DMS114 treated with DMSO at 0.1 percent for 48 hours (cell line): Measurements from ENCODE around the gene ENDOV.
"Not testable (repeated sequence)": the region's sequence is repeated elsewhere in the genome, so short reads cannot be mapped to it uniquely, and the experiment has no call there.

Experiments
- DNase-seq: peaks from one replicate; lab custom pipeline; 2025; ENCODE audit not compliant: unreplicated experiment; lab: John Stamatoyannopoulos, UW

The ENDOV gene

DNA sequence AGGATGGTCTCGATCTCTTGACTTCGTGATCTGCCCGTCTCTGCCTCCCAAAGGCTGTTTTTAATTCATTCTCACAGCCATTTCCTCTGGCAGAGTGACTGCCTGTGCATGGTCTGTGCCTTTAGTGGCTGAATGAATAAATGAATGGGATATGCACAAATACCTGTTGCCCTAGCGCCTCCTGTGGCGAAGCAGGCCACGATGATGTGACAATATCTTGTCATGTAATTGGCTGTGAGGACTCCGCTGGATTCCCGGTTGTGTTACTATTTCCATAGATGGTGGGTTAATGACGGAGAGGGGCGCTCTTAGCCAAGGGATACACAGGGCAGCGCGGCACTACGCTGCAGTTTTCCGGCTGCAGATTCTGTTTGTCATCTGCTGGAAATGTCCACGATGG is 26.8 kb upstream of the ENDOV start:
- DNase-seq, result no peak

DNA sequence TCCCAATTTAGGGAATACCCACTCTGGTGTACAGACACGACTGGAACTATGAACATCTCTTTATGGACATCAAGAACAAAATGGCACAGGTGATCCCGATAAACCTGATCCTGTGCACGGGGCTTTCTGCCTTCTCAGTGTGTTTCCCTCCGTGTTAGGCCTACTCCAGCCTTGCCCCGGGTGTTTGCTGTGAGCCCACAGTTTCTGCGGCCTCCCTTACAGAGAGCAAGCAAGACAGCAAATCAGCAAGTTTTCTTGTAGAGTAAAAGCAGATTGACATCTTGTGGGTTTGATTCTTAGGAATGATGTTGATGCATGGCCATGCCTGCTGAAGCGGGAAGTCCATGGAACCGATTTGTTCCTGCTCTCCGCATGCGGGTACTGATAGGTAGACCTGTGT is 26.4 kb upstream of the ENDOV start:
- no peak for DNase-seq

DNA sequence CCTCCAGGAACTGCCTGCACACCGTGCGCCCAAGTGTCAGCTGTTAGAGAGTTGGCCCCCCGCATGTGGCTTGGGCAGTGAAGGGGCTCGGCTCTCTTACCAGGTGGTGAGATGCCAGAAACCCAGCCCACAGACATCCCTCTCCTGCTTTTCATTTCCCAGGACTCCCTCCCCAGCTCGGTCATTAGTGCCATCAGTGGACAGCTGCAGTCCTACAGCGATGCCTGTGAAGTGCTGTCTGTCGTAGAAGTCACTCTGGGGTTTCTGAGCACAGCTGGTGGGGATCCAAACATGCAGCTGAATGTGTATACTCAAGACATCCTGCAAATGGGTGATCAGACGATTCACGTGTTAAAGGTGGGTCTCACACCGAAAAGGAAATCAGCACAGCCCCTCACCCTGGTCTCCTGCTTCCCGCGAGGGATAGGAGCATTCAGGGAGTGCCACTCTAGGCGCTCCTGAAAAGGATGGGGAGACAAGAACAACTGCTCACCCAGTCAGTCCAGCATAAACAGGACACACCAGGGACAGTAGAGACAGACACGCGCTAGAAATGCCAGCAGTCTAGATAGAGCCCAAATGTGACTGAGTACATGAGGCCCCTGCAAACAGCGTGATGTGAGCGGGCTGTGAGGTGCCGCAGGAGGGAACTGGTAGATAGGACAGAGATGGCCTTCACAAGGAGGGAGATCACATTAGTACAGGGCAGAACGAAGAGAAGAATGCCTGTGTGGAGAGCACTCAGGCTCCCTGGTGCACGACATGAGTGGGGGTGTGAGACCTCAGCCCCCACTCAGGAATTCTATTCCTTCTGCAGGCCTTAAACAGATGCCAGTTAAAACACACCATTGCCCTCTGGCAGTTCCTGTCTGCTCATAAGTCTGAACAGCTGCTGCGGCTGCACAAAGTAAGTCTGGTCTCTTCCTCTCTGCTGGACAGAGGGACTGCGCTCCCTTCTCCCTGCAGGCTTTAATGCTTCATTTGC is 25.7 kb upstream of the ENDOV start:
- DNase-seq, result no peak

DNA sequence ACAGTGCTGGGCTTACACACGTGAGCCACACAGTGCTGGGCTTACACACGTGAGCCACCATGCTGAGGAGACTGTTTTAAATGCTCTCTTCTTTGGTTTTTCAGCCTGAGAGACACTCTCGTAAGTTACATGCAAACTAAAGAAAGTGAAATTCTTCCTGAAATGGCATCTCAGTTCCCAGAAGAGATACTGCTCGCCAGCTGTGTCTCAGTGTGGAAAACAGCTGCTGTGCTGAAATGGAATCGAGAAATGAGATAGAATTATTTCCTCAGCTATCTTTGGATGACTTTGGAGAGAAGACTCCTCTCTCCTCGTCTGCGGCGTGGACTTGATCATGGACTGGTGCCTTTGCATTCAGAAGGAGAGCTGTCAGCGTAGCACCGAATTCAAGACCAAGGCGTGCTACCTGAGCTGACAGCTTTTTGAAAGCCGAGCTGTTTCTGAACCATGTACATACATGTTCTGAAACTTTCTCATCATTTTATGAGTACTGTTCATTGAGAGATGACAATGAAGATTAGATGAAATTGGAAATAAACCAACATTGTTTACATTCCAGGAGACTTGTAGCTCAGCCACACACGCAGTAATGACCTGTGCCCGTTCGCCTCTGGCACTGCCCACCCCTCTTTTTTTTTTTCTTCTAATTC is 21.6 kb upstream of the ENDOV start:
- no peak for DNase-seq

DNA sequence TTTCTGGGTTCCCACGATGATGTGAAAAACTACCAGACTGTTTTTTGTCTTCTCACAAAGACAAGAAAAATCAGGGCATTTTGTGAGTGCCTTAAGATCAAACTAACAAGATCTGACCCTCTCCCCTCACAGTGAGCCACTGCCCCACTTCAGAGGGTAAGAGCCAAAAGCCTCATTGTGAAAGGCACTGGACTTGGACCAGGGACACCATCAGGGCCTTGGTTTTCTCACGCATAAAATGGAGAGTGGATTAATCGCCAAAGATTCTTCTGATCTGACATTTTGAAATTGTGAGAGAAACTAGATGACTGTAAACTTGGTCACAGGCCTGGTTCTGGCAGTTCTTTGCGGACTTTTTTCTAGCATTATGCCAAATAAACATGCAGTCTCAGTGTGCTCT is 21.0 kb upstream of the ENDOV start:
- no peak for DNase-seq

DNA sequence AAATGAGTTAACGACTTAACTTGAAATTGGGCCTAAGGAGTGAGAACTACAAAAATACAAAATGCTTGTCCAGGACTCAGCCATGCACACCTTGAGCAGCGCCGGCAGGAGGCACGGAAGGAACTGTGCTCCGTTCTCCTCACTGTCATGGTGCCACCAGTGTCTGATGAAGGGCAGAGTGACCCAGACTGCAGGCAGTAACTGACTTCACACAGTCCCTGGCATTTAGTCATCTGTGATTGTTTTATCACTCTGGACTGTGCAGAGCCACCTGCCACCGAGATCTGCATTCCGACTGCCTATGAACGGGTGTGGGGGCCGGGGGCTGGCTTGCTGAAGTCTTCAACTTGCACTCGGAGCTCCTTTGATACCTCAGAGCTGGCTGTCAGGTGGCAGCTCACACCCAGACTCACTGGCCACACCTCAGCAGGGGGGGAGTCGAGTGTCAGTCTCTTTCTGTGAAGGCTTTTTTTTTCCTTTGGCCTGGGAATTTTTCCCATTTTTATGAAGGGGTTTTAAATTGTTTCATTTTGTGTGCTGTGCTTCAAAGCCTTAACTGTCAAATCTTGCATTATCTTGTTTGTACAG is 20.2 kb upstream of the ENDOV start:
- DNase-seq, result no peak

DNA sequence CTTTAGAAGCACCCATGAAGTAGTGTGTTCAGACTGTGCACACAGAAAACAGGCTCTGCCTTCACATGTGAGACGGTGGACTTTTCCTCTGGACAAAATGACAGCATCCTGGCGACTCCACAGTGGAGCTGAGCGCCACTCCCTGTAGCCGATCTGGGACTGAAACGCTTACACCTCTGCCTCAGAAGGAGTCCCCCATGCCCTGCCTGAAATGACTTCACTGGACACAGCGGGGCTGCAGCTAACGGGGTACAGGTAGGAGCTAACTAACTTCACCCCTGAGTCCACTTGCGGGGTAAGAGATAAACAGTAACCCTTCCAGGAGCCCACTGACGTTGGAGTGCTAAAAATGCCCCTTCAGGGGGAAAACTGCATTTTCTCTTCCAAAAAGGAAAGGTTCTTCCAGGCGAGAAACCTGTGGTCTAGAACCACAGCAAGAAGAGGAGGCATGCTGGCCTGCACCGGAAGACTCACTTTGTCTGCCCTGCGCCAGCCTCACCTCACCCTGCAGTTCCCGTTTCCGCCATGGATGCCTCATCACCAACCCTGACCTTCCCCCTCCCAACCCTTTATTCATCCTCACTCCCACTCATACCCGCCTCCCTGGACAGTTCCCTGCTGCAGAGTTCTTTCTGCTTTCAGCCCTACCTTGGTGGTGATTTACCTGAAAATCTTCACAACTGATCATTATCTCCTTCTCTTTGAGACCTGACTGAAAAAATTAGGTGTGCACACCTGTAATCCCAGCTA is 19.4 kb upstream of the ENDOV start:
- no peak for DNase-seq

DNA sequence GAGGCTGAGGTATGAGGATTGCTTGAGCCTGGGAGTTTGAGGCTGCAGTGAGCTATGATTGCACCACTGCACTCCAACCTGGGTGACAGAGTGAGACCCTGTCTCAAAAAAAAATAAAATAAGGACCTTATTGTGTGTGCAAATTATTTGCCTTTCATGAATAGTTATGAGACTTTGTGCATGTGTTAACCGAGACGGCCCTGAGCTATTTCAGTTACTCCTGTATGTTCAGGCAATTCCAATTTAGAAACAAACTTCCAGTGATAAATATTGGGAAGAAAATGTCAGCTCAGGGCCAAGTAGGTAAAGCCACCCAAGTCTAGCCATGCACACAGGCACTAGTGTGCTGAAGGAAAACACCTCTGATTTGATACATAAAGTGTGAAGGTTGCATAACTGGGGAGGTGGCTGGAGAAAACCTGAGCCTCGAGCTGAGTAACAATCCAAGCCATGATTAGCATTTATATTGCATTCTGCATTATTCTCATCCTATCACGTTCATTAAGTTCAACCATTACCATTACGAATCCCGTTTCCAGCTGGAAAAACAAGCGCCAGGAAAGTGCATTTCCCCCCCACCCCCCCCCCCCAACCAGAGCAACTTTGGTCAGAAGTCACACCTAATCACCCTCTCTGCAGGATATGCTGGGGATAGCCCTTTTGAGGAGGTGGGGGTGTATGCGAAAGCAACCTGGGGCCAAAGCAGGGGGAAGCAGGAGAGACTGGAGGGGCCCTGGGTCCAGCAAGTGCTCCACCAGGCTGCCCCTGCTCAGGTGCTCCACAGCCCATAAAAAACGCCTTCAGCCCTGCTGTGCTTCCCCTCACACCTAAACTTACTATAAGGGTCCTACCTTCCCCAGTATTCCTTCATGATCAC is 18.6 kb upstream of the ENDOV start:
- no peak for DNase-seq

DNA sequence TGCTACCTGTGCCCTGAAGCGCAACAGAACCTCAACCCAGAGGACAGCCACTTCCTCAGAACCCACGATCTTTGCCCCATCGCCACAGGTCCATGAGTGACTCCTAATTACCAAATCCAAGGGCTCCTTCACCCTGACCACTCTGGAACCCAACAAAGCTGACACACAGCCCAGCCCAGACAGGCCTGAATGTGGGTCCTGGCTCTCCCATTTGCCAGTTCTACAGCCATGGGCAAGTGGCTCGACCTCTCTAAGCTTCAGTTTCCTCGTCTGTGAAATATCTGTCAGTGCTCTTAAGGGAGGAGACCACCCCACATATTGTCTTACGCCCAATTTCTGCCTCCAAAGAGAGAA is 18.0 kb upstream of the ENDOV start:
- DNase-seq, result no peak

DNA sequence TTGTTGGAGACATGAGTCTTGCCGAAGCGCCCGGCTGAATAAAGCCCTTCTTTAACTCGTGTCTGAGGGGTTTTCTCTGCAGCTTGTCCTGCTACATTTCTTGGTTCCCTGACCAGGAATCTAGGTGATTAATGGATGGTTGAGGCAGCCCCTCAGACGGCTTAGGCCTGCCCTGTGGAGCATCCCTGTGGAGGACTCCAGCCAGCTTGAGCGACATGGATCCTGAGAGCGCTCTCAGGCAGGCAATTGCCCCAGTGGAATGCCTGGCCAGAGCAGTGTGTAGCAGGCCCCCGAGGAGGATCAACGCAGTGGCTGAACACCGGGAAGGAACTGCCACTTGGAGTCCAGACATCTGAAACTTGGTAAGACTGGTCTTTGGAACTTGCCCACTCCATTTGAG is 17.3 kb upstream of the ENDOV start:
- DNase-seq, result no peak

DNA sequence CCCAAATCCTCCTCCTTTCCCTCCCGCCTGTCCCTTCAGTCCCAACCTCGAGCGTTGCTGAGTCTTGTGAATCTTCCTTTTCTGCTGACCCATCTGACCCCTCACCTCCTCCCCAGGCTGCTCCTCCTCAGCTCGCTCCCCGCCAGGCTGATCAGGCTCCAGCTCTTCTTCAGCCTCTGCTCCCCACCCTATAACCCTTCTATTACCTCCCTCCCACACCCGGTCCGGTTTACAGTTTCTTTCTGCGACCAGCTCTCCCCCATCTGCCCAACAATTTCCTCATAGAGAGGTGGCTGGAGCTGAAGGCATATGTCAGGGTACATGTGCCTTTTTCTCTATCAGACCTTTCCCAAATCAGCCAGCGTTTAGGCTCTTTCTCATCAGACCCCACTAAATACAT is 13.9 kb upstream of the ENDOV start:
- DNase-seq, result not testable (repeated sequence)

DNA sequence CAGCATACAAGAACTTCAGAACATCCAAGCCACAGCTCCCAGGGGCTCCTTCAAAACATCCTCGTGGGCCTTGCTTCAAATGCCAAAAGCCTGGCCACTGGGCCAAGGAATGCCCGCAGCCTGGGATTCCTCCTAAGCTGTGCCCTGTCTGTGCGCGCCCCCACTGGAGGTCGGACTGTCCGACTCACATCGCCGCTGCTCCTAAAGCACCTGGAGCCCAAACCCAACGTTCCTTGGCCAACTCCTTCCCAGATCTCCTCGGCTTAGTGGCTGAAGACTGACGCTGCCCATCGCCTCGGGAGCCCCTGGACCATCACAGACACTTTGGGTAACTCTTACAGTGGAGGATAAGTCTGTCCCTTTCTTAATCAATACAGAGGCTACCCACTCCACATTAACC is 12.9 kb upstream of the ENDOV start:
- not testable (repeated sequence) for DNase-seq

DNA sequence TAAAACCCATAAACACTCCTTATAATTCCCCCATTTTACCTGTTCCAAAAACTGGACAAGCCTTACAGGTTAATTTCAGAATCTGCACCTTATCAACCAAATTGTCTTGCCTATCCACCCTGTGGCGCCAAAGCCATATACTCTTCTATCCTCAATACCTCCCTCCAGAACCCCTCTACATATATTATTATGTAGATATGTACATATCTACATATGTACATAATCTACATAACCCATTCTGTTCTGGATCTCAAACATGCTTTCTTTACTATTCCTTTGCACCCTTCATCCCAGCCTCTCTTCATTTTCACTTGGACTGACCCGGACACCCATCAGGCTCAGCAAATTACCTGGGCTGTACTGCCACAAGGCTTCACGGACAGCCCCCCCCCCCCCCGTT is 12.0 kb upstream of the ENDOV start:
- DNase-seq, result no peak

DNA sequence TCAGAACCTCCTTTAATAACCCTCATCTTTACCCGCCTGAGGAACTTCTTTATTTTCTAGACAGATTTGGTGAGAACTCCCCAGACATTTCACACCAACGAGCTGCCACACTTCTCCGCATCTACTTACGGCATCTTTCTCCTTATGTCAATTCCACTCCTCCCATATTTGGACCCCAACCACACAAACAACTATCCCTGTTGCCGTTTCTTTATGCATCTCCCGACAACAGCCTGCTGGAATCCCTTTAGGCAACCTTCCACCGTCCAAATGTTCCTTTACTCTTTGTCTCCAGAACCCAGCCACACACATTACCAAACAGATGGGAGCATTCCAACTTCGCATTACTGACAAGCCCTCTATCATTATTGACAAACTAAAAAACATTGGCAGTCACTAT is 8.8 kb upstream of the ENDOV start:
- no peak for DNase-seq

DNA sequence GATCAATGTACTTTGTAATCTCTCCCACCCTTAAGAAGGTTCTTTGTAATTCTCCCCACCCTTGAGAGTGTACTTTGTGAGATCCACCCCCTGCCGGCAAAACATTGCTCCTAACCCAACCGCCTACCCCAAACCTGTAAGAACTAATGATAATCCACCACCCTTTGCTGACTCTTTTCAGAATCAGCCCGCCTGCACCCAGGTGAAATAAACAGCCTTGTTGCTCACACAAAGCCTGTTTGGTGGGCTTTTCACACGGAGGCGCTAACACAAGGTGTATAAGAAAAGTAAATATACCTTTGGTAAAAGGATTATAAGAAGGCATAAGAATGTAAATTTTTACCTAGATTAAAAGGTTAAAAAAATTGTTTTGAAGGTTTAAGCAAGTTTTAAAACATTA is 7.0 kb upstream of the ENDOV start:
- DNase-seq, result not testable (repeated sequence)

DNA sequence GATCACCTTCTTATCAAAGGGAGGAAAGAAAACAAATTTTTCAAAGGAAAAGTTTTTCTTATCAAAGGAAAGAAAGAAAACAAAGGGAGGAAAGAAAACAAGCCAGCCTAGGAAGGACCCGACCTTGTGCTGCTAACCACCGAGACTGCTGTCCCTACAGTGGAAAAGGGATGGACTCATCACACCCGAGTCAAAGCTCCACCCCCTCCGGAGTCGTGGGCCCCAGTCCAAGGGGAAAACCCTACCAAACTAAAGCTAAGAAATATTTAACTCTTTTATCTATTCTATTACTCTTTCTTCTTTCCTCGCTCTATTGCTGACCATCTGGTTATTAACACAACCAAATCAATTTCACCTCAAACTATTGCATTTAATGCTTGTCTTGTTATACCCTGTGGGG is 6.1 kb upstream of the ENDOV start:
- no peak for DNase-seq

DNA sequence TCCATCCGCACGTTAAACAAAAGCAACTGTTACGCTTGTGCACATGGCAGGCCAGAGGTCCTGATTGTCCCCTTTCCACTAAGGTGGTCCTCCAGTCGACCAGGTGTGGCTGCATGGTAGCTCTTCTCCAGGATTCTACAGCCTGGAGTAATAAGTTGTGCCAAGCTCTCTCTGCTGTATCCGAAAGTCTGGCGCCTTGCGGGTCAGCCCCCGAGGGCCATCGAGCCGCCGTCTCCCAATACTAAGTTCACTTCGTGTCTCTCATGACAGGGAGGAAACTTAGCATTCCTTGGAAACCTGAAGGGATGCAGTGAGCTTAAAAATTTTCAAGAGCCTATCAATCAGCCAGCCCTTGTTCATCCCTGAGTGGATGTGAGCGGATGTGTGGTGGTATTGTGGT is 5.3 kb upstream of the ENDOV start:
- DNase-seq, result no peak

DNA sequence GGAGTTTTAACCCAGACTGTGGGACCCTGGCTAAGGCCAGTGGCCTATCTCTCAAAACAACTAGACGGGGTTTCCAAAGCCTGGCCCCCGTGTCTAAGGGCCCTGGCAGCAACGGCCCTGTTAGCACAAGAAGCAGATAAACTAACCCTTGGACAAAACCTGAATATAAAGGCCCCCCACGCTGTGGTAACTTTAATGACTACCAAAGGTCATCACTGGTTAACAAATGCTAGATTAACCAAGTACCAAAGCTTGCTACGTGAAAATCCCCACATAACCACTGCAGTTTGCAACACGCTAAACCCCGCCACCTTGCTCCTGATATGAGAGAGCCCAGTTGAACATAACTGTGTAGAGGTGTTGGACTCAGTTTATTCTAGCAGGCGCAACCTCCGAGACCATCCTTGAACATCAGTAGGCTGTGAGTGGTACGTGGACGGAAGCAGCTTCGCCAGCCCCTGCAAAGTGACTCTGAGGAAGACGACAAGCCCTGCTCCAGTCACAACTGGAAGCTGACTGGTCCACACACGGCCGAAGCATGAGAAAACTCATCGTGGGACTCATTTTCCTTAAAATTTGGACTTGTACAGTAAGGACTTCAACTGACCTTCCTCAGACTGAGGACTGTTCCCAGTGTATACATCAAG is 4.4 kb upstream of the ENDOV start:
- DNase-seq, result not testable (repeated sequence)

DNA sequence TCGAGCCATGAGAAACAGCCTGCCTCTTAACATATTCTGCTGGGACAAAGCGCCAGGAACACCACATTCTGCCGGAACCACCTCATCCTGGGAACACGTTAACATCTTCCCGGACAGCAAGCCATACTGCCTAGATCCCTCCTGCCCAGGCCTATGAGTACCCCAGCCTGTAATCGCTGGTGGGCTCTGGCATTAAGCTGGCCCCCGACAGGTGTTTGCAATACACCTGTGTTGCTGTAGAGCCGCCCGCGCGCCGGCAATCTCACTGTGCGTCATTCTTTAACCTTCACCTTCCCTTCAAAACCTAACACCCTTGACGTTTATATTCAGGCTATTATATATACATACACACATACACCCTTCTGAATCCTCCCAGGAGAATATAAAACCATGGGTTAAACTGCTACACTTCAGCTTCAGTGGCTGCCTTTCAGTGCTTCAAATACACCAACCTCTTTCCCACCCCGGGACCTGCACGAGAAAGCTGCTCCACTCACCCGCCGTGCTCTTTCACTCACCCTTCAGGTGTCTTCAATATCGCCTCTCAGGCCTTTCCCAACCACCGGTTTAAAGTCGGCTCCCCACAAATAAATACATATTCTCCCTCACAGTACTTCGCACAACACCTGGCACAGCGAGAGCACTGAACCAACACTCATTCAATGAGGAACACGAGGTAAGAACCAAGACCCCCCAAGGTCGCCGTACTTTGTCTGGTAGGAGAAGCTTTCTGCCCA is 1.0 kb upstream of the ENDOV start:
- no peak for DNase-seq

DNA sequence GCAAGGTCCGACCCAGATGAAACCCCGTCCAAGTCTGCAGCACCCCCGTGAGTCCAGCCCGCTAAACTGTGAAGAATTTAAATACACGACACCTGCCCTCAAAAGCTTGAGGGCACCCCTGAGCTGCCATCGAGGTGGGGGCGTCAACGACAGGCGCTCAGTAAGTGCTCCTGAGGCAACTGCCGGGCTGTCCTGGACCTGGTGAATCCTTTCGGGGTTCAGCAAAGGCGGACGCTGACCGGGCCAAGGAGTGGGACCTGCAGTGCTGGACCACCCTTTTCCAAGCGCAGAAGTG is 512 bp upstream of the ENDOV start:
- DNase-seq, result no peak
